Fibroblast of villous mesenchyme (primary cell): ENCODE results near the gene KLF3. TPM values are rescaled to one million over a fixed set of nuclear protein-coding genes. Genes with fewer than 3 reads are reported as not detected.

Source experiments
- DNase-seq: peaks from one replicate; pipeline ENCODE4 v3.0.0-alpha.2; 2010; ENCODE audit warnings: low read depth
- H3K4me3 ChIP-seq: 2 replicates; pipeline ENCODE4 v1.5.1; 2011; ENCODE audit warnings: low read depth, mild to moderate bottlenecking, low read length
- total RNA-seq: library from RNA; depleted of rRNA; stranded (reverse); fragments of >200 nt; gene quantifications from 2 replicates; pipeline ENCODE4 v1.2.3, GENCODE V29; 2012
- TF ChIP-seq, protein P1 (sequence below): IDR thresholded peaks from 2 replicates; pipeline ENCODE4 v1.5.1; 2012; ENCODE audit warnings: low read depth, mild to moderate bottlenecking, low read length; ENCODE audit not compliant: insufficient read depth

The KLF3 gene
- total RNA-seq, 1 donor = 24.2 TPM

DNA sequence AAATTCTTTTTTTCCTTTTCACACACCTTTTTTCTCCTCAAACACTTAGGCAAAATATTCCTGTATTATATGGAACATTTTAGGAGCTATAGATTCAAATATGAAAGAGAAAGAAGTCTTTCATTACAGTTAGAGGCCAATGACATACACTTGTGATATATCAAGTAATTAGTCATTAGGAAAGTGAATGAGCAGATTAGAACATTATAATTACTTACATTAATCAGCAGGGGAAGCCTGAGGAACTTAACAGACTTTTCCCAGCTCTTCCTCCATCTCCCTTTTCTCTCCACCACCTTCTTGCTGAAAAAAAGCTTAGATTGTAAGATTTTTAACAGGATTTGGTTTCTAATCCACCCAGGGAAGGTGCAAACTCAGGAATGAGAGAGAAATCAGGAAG, 29.6 kb downstream of the KLF3 start:
- TF ChIP-seq, protein P1, sequence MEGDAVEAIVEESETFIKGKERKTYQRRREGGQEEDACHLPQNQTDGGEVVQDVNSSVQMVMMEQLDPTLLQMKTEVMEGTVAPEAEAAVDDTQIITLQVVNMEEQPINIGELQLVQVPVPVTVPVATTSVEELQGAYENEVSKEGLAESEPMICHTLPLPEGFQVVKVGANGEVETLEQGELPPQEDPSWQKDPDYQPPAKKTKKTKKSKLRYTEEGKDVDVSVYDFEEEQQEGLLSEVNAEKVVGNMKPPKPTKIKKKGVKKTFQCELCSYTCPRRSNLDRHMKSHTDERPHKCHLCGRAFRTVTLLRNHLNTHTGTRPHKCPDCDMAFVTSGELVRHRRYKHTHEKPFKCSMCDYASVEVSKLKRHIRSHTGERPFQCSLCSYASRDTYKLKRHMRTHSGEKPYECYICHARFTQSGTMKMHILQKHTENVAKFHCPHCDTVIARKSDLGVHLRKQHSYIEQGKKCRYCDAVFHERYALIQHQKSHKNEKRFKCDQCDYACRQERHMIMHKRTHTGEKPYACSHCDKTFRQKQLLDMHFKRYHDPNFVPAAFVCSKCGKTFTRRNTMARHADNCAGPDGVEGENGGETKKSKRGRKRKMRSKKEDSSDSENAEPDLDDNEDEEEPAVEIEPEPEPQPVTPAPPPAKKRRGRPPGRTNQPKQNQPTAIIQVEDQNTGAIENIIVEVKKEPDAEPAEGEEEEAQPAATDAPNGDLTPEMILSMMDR = no peak

DNA sequence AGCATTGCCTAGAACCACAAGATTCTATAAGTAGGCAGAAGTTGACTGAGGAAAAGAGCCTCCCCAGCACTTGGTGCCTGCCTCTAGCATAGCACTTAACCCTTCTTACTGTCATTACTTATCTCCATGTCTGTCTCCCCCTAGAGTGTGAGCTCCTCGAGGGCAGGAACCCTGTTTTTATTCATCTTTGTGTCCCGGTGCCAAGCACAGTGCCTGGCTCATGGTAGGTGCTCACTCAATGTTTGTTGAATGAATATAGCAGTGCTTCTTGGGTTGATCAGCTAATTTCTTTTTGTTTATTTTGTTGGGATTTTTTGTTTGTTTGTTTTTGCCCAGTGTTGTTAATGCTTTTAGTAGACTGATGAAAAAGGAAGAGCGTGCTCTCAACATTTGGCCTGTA, 30.3 kb downstream of the KLF3 start:
- H3K4me3 ChIP-seq = no peak overlapping the region
- TF ChIP-seq, protein P1 = no peak
- no peak for DNase-seq

More for the DNA sequence above, 29.6 kb downstream of the KLF3 start:
- H3K4me3 ChIP-seq = no peak overlapping the region
- DNase-seq = no peak

DNA sequence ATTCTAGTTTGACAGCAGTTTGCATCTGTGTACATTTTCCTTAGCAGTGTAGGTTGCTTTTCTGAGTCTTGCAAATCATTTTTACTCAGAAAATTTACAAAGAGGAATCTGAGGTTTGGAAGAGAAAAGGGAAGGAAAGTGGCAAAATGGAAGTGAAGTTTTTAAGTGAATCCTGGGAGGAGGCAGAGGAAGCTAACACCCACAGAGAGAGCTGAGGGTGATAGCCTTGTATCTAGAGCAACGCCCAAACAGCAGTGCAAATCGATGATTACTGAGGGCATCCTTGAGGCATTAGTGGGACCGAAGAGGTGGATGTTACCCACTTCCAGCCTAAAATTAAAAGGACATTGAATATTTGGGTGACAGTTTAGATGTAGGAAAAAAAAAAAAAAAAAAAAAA, 31.8 kb downstream of the KLF3 start:
- DNase-seq = no peak
- H3K4me3 ChIP-seq = no peak overlapping the region
- TF ChIP-seq, protein P1 = no peak

DNA sequence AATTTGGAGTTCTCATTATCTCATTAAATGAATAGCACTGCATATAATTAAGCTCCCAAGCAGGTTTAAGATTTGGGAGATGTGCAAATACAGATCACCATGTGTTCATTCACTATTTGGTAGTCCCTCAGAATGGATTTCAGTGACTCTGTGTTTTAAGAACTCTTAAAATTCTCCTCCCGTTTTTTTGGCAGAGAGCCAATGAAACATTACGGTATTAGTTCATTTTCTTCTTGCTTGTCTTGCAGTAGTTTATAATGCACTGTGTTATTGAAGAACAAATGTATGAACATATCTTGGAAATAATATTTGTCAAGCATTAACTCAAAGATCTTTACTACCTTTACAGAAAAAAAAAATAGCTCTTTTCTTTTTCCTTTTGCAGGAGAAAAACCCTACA, 32.7 kb downstream of the KLF3 start:
- DNase-seq = no peak
- no peak overlapping the region for H3K4me3 ChIP-seq
- TF ChIP-seq, protein P1 = no peak

DNA sequence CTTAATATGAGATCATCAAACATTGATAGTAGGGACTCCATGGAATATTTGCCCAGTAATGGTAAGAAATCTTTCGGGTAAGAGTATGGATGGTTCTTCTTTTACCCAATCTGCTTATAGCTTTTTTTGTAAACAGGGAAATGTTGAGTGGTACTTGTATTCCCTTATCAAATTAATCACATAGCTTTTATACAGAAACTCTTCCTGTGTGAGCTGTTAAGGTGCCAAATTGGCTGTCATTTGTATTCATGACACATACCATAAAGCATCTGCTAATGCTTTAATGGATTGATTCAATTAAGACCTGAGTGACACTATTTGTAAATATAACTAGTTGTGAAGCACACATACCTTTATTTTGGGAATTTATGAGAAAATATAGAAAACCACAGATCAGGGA, 34.2 kb downstream of the KLF3 start:
- TF ChIP-seq, protein P1 = no peak
- DNase-seq = no peak
- H3K4me3 ChIP-seq = no peak overlapping the region

DNA sequence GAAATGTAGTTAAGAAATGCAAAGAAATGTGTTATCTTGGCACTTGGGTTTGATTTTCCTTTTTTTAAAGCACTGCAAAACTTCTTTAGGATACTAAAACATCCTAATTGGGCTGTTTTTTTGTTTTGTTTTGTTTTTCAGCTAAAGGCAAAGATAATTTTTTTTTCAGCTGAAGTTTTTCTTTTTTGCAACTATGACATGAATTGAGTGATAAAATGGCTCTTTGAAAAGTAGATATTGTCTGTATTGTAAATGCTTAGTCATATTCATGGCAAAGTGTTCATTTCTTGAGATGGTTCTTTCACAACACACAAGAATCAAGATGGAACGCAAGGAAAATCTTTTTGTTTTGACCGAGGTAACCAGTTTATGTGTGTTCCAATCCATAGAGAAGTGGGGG, 35.1 kb downstream of the KLF3 start:
- TF ChIP-seq, protein P1 = no peak
- H3K4me3 ChIP-seq = no peak overlapping the region
- DNase-seq = no peak

DNA sequence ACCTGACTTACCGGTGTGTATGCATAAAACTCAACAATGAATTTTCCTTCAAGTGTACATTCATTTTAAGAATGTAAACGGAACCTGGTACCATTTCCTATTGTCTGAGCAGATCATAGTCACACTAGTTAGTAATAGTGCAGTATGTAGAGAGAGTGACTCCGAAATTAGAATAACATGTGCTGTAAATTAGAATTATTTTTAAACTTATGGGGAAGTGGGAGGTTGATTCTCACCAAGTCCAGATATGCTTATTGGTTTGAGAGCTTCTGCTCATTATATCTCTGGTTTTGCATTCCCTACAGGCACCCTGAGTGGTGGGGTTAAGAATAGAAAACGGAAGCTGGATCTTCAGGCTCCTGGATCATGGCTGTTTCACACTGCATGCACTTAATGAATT, 39.6 kb downstream of the KLF3 start:
- H3K4me3 ChIP-seq = no peak overlapping the region
- no peak for DNase-seq
- TF ChIP-seq, protein P1 = no peak
